Measurements from ENCODE around the gene CDH18.
A peak's percentile ranks its signal among the peaks of the same experiment; 100 is the strongest.
"Not testable (repeated sequence)": the region's sequence is repeated elsewhere in the genome, so short reads cannot be mapped to it uniquely, and the experiment has no call there.

The CDH18 gene

DNA sequence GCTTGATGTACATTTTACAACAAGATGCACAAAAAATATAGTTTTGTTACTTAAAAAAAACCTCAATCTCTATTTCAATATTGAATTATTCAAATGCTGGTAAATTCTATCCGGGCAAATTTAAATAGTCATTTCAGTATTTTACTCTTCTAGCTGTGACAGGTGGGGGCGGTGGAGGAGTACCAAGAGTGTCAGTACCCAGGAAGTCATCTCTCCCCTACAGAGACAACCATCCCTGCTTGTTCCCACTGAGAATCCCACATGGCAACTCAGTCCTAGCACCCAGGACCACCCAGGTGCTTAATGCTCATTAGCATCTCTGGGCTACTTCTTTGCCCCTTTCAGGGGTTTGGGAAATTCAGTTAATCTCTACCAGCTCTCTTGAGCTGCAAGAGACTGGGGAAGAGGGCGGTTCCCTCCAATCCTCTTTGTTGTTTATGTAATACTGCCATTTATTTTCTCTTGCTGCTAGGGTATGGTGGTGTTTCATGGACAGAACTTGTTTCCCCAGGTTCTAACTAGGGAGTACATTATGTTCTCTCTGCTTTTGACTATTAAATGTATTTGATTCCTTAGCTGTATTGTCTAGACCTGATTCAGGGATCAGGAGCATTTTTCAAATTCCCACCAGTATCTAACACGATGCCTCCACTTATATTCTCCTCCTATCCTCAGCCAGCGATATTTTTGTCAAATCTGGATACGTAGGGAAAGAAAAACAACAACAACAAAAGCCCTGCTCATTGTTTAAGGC is 122.5 kb downstream of the CDH18 start:
- no peak for DNase-seq (ENCODE audit: low read depth, low spot score)

DNA sequence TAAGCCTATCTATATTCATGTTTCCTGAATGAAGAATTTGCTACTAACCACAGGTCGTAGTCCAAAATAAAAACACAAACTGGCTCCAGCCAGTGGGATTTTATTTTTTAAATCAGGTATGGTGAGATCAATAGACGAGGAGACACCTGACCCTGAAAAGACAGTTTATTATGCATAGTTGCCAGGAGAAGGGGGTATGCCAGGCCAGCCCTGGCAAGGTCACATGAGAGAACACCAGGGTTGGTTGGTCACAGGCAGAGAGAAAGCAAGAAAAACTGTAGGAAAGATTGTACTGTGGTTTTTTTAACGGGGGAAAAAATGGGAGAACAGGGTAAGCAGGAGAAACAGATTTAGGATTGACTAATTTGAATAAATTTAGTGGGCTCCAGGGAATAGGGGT is 125.3 kb downstream of the CDH18 start:
- no peak for DNase-seq (ENCODE audit: low read depth, low spot score)

DNA sequence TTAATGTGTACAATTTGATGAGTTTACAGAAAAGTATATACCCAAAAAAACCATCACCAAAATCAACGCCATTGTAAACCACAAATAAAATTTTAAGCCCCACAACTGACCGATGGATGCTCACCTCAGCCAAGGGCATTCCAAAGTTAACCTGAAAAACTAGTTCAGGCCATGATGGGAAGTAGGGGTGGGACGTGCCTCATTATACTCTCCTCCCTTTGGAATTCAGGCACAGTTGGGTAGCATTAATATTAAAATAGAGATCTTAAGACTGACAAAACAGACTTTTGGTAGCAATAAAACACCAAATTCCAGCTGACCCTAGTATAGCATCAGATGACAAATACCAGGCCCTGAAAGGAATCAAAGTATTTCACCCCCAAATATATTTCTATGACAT is 129.0 kb downstream of the CDH18 start:
- DNase-seq (ENCODE audit: low read depth, low spot score): no peak

DNA sequence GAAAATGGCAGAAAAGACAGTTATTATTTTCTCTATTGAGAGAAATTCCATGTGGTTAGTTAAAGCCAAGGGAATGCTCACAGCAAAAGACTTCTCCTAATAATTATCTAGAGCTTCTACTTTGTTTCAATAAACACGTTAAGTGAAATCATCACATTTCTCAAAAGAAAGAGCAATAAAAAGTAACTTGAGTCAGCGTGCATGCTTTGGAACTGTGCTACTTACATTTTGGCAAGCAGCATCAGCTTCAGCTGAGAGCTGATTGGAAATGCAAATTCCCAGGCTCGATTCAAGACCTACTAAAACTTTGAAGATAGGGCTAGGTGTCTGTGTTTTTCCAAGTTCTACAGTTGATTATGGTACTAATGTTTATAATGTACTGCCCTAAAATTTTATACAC is 132.1 kb downstream of the CDH18 start:
- no peak for DNase-seq (ENCODE audit: low read depth, low spot score)

DNA sequence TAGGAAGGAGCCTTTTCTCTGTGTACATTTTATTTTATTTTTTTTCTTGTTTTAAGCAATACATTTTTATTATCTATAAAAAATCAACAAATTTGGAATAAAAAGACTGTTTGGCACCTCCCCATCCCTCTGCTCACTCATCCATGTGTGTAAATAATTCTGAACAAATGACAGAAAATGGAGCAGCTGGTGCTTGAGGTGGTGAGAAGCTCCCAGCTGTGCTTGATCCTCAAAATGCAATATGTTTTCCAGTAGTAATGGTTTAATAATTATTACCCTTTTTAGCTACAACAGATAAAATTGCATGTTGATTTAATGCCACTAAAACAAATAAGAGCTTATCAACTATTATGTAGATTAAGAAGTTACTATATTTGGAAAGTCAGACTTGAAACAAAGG is 132.5 kb downstream of the CDH18 start:
- DNase-seq (ENCODE audit: low read depth, low spot score): no peak

DNA sequence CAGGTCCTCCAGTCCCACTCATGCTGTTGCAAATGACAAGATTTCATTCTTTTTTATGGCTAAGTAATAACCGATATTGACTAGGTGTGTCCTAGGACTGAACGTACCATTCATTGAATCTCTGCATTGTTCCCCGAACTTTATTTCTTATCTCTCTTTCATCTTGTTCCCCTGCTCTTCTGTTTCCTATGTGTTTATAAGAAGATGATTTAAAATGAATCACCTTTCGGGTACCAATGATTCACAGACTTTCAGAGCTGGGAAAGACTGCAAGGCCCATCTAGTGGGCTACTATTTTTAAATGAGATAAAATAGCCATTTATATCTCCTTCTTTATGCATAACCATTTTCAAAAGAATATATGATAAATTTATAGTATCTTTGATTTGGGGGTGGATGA is 133.0 kb downstream of the CDH18 start:
- DNase-seq (ENCODE audit: low read depth, low spot score): no peak

DNA sequence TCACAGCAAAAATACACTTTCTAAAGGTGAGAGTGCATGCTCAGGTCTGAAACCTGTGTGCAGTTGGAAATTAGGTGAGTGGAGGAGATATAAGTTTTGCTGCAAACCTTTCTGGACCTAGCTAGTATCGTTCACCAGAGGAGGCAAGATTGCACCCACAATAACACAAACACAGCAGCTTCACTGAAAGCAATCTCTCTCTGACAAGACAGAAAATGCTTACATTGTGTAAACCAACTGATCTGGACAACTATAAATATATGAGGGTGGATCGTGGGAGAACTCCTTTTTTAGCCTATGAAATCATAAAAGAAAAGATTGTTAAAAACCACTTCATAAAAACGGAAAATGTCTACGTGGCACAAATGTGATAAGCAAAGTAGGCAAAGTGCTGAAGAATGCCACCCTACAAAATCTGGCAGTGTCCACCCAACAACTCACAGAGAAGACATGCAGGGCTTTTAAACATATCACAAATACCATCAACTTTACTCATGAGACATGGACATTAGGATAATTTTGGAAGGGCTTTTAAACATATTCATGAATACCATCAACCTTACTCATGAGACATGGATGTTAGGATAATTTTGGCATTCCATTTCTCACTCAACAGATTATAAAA is 134.3 kb downstream of the CDH18 start:
- no peak for DNase-seq (ENCODE audit: low read depth, low spot score)

DNA sequence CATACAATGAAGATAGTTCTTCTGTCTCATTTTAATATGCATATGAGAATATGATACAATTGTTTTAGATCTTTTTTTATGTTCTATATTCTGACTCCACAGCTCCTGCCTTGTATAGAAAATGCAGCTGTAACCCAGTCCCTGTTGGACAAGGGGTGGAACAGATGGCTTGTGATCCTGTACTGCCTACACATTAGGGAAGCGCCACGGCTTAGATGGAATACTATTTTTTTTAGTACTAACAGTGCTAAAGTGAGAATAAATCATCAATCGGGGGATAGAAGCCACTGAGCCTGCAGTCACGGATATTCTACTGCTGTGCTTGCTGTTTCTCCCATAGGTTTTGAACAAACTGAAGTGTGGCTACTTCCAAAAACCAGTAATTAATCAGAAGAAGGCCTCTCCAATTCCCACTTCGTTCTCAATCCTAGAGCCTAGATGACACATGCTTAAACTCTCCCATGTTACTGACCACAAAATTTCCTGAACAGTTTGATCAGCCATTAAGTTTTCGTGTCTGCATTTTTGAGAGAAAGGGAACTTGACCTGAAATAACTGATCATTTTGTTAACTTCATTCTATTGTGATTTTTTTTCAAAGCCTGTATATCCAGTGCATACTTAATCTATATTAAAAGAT is 150.3 kb downstream of the CDH18 start:
- no peak for DNase-seq (ENCODE audit: low read depth, low spot score)

DNA sequence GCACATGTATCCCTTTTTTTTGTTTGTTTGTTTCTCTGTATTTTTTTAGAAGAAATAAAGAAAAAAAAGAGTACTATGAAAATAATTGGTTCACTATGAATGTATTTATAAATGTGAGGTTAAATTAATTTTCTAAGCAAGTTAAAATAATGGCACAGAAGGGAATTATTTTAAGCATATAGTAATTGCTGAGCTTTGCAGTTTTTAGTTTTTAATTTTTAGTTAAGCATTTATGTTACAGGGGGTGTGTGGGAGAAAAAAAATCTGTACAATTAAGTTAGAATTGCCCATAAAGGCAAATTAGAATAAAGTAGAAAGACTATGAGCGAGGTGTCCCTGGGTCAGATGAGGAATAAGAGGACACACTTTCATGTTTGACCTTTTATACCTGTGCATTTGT is 152.6 kb downstream of the CDH18 start:
- no peak for DNase-seq (ENCODE audit: low read depth, low spot score)

DNA sequence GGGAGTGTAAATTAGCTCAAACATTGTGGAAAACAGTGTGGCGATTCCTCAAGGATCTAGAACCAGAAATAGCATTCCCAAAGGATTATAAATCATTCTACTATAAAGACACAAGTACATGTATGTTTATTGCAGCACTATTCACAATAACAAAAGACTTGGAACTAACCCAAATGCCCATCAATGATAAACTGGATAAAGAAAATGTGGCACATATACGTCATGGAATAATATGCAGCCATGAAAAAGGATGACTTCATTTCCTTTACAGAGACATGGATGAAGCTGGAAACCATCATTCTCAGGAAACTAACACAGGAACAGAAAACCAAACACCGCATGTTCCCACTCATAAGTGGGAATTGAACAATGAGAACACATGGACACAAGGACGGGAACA is 175.3 kb downstream of the CDH18 start:
- DNase-seq (ENCODE audit: low read depth, low spot score): not testable (repeated sequence)

DNA sequence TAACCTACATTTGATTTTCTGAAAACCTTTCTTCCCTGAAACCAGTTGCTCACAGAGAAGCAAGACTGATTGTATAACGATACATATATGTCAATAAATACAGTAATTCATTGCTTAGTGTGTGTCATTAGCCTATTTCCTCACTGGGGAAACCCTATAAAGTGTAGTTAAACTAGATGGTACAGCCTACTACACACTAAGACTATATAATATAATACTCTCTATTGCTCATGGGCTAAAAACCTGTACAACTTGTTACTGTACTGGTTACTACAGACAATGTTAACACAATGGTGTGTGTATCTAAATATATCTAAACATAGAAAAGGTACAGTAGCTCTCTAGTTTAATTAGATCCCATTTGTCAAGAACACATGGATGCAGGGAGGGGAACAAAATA is 181.2 kb downstream of the CDH18 start:
- DNase-seq (ENCODE audit: low read depth, low spot score): no peak

DNA sequence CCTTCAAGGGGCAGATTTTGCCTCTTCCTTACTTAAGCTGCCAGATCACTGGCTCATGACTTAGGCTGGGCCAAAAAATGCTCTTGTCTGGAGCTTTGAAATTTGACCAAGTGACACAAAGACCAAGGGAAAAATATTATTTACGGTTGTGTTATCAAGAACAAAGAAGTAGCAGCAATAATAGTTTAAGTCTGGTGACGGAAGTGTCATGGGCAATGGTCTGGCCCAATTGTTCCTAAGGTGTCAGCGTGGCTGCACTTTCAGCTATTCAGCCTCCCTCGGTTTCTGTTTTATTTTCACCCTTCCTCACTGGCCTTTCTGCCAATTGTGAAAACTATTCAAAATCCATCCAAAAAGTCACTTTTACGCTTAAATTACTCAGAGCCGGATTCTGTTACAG is 185.3 kb downstream of the CDH18 start:
- no peak for DNase-seq (ENCODE audit: low read depth, low spot score)

DNA sequence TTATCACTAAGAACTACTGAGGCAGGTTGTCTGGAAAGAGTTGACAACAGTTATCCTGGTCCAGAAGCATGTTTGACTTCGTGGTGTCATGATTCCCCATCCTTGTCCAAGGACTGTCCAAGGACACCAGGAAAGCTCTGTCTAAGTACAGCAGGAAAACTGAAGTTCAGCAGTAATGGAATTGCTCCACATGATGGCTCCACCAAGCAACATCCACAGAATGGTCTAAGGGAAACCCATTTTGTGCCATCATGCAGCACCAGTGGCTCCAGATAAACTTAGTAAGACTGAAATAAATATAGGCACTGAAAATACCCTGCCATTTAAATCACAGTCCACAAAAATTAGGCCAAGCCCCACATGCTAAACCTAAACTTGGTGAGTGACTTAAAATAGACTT is 192.8 kb downstream of the CDH18 start:
- DNase-seq (ENCODE audit: low read depth, low spot score): no peak

DNA sequence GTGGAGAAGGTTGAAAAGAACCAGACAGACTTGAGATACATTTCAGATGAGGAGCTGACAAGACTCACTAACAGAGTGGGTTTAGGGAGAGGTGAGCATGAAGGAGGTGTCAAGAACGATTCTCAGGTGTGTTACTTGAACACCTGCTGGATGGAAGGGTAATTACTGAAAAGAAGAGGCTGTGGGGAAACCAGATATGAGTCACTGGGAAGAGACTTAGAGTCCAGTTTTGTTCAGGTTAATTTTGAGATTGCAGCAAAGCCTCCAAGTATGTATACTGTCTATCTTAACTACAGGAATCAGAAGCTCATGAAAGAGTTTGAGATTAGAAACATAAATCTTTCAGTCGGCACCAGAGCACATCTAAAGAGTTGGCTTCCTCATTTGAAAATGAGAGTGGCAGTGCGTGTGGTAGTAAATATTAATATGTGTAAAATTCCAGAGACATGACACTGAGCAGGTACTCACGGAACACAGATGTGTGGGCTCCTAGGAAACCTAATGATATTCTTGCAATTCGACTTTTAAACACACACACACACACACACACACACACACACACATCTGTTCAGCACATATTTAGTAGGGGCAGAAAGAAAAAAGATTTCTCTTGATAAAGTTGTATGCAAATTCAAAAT is 197.1 kb downstream of the CDH18 start:
- no peak for DNase-seq (ENCODE audit: low read depth, low spot score)

DNA sequence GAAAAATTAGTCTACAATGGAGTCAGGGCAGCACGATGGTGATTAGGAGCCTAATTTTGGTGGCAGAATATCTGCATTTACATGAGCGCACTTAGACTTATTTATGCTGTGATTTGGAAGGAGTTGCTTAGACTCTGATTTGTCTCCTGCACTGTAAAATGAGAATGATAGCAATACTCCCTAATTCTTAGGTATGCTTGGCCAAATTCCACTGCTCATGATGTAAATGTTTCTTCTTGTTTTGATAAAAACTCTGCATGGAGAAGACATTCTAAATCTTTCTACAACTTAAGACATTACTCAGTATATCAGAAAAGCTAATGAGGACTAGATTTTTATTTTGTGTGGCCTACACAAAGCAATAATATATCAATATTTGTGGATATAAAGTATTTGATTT is 205.4 kb downstream of the CDH18 start:
- DNase-seq (ENCODE audit: low read depth, low spot score): no peak

DNA sequence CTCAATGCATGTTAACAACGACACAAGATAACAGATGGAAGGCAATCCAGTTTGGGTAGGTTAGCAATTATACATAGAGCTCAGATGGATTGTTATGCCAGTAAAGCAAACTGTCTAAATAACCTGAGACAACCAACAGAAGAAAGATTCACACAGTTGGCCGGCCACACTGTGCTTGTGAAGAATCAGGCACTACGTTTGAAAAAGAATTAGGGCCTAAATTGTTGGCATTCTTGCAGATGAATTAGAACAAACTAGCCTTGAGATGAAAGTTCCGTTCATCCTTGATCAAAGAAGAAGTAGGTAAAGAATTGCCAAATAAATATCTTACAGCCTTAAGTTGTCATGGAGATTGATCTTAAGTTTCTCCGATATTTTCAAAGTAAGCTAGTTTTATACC is 210.6 kb downstream of the CDH18 start:
- no peak for DNase-seq (ENCODE audit: low read depth, low spot score)

DNA sequence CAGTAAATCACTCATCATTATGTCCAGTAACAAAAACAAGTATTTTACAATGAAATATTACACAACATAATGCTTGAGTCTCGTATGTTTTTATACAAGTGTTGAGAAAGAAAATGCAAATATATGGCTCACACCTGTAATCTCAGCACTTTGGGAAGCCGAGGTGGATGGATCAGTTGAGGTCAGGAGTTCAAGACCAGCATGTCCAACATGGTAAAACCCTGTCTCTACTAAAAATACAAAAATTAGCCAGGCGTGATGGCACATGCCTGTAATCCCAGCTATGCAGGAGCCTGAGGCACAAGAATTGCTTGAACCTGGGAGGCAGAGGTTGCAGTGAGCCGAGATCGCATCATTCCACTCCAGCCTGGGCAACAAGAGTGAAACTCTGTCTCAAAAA is 211.1 kb downstream of the CDH18 start:
- not testable (repeated sequence) for DNase-seq (ENCODE audit: low read depth, low spot score)

DNA sequence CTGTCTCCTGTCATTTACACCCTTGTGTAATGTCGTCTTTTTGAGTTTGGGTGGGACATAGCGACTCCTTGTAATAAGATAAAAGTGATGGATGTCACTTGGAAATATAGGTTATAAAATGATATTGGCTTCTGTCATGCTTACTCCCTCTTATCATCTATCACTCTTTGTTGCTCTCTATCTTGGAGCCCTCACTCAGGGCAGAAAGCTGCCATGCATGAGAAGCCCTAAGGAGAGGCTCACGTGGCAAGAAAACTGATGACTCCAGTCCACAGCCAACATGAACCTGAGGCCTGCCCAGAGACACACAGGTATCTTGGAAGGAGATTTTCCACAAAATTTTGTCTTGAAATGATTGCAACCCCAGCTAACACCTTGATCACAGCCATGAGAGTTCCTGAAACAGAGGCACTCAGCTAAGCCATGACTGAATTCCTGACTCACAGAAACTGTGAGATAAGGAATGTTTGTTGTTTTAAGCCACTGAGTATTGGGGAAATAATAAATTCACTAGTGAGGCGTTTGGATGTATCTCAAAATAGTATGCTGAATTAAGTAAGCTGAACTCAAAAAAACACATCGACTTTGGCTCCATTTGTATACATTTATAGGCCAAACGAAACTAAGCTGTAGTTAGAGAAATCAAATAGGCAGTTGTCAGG is 216.7 kb downstream of the CDH18 start:
- DNase-seq (ENCODE audit: low read depth, low spot score): no peak

DNA sequence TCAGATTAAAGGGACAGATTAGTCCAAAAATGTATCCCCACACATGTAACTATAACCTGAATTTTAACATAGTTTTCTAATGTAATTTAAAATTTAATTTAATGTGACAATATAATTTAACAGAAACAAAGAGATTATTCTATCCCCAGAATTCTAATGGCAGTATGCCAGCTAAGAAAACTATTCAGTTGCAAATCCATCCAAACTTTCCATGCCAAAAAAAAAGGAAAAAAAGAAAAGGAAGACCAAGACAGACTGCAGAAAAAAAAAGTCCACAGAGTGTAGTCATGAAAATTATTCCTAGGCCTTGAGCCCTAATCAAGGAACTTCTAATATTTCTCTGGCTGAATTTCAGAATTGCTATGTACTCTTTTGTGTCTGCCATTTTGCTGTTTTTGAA is 217.6 kb downstream of the CDH18 start:
- DNase-seq (ENCODE audit: low read depth, low spot score): no peak

DNA sequence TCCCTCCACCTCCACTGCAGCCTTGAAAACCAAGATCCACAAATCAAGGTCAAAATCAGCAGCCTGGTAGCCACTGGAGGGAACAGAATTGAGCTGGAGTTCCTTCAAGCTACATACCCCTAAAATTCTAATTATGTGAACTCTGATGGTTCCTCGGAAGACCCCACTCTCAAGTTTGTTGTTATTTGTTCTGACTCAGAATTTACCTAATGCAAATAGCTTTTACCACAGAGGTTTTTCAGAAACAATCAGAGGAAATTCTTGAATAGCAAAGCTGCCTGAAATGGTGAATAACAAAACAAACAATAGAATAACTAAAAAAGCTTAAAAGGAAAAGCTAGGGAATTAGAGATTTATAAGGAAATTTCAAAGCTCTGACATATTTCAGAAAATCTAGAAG is 220.0 kb downstream of the CDH18 start:
- peak; percentile 40 for DNase-seq (ENCODE audit: low read depth, low spot score)

DNA sequence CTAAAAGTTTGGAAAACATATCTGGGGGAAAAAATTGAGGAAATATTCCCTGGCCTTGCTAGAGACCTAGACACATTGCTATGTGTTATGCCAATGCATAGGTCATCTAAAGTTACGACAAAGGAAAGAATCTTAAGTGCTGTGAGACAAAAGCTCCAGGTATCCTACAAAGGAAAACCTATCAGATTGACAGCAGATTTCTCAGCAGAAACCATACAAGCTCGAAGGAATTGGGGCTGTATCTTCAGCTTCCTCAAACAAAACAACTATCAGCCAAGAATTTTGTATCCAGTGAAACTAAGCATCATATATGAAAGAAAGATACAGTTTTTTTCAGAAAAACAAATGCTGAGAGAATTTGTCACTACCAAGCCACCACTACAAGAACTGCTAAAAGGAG is 234.4 kb downstream of the CDH18 start:
- DNase-seq (ENCODE audit: low read depth, low spot score): no peak

DNA sequence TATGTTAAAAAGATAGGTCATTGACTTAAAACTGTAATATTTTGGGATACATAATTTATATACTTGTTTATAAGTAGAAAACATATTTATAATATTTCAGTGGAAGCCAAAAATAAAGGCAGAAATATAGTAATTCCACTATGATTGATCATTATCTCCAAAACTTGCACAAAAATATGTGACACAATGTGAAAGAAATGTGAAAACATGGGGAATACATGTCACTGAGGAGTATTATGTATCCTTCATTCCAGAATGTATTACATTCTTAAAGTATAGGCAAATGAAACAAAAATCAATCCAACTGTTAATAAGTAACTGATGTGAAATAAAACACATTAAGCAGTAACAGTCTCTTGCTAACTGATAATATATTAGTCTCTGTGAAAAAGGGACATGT is 236.7 kb downstream of the CDH18 start:
- DNase-seq (ENCODE audit: low read depth, low spot score): no peak
